ENCODE results near the gene C7orf33.
"Not testable (repeated sequence)": the region's sequence is repeated elsewhere in the genome, so short reads cannot be mapped to it uniquely, and the experiment has no call there.

The C7orf33 gene, protein sequence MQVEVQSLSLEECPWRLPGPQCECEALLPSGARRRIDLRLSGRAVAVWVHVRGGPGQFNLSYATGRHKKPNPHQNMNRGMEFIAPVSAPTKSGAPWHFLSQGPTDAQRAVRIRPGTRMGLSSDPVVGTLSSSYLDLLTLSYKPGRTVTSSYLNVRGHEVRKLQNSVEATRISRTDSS

GRCh38 chr7:148590471-148590870 is at the start of gene C7orf33:
C7orf33 (plus strand) TSS chr7:148590766; CDS start chr7:148590926, 160 bp downstream.
- DNase-seq: no peak

GRCh38 chr7:148541891-148542504 is 48.6 kb upstream of the C7orf33 start:
- no peak for DNase-seq

GRCh38 chr7:148543302-148543701 is 47.3 kb upstream of the C7orf33 start:
- no peak for DNase-seq

DNA sequence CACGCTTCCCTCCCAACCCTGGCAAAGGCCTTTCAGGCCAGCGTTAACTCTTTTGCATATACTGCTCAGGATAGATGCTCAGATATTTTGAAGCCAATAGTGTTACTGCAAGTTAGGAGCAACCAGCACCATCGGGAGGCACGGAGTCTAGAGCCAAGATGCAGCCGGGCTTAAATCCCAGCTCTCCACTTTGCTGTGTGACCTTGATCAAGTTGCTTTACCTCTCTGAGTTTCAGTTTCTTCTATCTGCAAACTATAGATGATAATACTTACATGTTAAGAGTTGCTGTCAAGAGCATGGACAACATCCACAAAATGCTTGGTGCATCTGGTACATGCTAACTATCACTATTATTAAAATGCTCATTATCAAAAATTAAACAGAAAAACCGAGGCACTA is 45.4 kb upstream of the C7orf33 start:
- no peak for DNase-seq

GRCh38 chr7:148545932-148546331 is 44.6 kb upstream of the C7orf33 start:
- DNase-seq: no peak

DNA sequence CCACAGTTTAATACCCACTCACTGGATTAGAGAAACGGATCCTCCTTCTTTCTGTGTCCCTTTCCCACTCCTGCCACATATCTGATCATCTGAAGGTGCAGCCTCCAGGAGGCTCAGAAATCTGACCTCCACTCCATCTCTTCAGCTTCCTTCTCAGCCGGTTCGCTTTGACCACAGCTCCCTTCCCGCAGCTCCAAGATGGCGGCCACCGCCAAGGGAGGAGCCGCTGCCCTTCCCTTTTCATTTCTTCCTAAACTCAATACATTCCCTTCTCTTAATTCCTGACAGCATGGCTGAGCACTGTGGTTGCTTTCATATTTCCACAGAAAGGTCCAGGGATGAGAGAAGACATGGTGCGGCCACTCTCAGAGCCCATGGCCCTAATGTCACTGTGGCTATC is 43.7 kb upstream of the C7orf33 start:
- no peak for DNase-seq

DNA sequence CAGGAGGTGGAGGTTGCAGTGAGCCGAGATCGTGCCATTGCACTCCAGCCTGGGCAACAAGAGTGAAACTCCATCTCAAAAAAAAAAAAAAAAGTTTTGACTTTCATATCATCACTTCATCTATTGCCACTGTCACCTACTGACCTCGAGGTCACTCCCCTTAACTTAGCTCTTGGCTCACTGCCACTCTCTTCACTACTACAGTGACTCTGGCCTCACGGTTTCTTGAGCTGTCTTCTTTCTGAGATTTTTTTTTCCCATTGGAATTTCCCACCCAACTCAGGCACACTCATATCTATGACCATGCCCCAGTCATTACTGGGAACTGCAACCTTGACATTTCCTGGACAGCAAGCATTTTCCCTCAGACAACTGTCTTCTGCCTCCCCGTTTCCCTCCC is 42.6 kb upstream of the C7orf33 start:
- no peak for DNase-seq

- DNase-seq: no peak
These were observed 36.6 kb upstream of the C7orf33 start for GRCh38 chr7:148553979-148554378.

DNA sequence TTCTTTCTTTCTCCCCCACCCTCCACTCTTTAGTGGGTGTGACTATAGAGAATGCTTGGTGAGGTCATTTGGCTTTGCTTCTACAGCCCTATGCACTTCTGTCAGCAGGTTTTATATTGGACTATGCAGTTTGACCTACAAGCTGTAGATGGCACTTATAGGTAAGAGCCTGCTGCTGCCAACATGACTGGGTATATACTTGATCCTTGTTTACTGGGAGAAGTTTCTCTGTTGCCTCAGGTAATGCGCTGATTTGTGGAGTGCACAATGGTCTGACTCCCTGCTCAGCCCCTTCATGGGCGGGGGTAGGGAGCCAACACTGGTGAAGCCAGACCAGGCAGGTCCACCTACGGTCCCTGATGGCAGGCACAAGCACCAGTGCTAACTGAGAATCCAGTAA is 33.7 kb upstream of the C7orf33 start:
- peak; percentile 7 for DNase-seq

- no peak for DNase-seq
These were observed 31.7 kb upstream of the C7orf33 start for GRCh38 chr7:148558914-148559313.

DNA sequence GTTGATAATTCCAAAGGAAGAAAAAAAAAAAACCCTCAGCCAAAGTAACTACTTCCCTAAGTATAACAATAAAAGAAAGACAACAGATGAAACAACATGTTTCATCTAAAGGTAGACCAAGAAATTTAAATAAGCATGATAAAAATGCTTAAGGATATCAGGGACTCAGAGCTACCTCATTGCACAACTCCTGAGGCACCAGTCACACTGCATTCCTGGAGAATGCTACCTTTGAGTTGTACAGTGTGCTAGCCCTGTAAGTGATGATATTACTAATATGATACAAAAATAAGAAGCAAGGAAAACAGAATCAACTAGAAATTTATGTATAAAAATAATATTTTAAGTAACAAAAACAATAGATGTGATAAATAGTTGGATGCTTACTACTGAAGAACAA is 29.5 kb upstream of the C7orf33 start:
- no peak for DNase-seq

- no peak for DNase-seq
These were observed 26.8 kb upstream of the C7orf33 start for GRCh38 chr7:148563583-148564274.

DNA sequence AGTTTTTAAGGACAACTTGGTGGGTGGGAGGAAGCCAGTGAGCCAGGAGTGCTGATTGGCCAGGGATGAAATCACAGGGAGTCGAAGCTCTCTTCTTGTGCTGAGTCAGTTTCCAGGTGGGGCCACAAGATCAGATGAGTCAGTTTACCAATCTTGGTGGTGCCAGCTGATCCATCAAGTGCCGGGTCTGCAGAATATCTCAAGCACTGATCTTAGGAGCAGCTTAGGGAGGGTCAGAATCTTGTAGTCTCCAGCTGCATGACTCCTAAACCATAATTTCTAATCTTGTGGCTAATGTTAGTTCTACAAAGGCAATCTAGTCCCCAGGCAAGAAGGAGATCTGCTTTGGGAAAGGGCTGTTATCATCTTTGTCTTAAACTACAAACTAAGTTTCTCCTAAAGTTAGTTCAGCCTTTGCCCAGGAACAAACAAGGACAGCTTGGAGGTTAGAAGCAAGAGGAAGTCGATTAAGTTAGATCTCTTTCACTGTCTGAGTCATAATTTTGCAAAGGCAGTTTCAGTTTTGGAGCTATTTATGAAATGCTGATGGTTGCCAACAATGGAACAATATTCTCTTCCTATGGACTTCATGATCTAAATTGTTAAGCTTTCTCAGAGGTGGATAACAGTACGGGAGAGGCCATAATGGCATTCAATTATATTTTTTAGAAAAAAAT is 26.2 kb upstream of the C7orf33 start:
- DNase-seq: peak; percentile 51

DNA sequence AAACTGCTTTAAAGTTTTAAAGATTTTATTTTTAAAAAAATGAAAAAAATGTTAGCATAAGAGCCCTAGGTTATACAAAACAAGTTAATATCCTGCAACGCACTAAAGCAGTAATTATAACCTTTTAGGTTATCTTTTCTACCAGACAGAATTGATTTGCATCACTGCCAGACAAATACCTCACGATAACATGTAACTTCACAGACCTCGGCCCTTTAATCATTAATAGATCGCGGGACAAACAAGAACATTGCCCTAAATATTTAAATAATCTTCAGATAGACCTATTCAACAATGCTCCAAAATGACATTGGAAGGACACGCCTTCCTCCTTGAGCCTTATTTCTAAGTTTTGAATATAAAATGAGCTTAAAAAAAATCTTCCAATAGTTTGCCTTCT is 23.8 kb upstream of the C7orf33 start:
- no peak for DNase-seq

DNA sequence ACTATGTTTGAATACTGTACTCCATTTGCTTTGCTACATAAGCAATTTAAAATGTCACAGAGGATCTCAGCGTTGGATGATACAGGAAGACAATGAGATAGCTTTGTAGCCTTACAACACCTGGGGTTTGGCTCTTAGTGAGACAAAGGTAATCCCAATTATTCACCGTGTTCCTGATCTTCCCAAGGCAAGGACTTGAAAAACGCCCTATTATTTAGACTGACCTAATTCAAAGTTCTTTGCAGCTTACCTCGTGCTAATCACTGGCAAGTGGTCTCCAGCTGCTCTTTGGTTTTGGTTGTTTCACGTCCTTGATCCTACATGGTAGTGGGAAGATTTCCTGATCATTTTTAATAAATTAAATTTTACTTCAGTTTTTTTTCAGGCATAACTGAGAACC is 23.0 kb upstream of the C7orf33 start:
- no peak for DNase-seq

- no peak for DNase-seq
These were observed 20.1 kb upstream of the C7orf33 start for GRCh38 chr7:148570510-148570909.

DNA sequence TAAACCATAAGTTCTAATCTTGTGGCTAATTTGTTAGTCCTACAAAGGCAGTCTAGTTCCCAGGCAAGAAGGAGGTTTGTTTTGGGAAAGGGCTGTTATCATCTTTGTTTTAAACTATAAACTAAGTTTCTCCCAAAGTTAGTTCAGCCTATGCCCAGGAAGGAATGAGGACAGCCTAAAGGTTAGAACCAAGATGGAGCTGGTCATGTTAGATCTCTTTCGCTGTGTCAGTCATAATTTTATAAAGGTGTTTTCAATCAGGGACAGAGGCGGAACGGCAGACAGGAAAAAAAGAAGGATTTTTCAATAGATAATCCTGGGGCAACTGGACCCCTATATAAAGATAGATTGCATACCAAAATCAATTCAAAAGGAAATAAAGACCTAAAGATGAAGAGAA is 19.6 kb upstream of the C7orf33 start:
- not testable (repeated sequence) for DNase-seq

GRCh38 chr7:148571381-148571780 is 19.2 kb upstream of the C7orf33 start:
- no peak for DNase-seq

DNA sequence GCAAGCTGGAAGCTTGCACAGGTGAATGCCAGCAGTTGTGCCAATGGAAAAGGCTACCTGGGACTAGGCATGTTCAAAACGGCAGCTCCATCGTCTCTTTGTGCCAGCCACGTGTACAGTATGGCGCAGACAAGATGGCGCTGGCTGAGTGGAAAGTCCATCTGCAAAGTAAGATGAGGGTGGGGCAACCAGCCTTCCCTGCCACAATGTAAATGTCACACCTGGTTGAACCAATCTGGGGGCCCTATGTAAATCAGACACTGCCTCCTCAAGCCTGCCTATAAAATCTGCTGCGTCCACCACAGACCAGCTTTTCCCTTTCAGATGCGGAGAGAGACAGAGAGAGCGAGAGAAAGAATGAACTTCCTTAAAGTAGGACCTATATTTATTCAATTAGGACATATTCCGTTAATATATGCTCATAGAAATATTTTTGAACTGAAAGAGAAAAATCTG is 18.5 kb upstream of the C7orf33 start:
- DNase-seq: no peak

DNA sequence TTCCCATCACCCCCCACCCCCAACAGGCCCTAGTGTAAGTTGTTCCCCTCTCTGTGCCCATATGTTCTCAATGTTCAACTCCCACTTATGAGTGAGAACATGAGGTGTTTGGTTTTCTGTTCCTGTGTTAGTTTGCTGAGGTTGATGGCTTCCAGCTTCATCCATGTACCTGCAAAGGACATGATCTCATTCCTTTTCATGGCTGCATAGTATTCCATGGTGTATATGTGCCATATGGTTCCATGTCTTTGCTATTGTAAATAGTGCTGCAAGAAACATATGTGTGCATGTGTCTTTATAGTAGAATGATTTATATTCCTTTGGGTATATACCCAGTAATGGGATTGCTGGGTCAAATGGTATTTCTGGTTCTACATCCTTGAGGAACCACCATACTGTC is 17.0 kb upstream of the C7orf33 start:
- DNase-seq: not testable (repeated sequence)

DNA sequence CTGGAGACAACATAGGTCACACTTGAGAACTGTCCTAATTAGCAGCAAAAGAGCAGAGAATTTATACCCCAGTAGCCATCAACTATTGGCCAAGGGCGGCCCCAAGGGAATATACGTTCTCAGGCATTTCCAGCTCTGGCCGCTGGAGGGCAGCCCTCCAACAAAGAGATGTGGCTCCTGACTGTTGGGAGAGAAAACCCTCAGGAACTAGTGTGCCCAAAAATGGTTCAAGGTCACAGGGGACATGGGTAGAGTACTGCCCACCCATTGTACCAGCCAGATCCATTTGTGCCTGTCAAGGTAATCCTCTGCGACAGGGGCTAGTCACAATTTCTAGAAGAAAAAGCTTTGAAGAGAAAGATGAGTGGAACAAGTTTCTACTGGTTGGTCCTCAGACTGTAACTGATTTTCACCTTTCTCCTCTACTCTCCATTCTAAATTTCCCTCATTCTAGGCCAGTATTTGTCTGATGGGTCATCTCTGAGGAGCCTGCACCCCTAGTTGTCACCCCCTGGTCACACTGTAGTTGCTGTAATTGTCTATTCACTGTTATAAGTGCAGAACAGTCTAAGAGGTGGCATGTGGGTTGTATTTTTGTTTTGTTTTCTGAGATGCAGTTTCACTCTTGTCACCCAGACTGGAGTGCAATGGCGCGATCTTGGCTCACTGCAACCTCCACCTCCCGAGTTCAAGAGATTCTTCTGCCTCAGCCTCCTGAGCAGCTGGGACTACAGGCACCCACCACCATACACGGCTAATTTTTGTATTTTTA is 14.7 kb upstream of the C7orf33 start:
- peak; percentile 80 for DNase-seq

DNA sequence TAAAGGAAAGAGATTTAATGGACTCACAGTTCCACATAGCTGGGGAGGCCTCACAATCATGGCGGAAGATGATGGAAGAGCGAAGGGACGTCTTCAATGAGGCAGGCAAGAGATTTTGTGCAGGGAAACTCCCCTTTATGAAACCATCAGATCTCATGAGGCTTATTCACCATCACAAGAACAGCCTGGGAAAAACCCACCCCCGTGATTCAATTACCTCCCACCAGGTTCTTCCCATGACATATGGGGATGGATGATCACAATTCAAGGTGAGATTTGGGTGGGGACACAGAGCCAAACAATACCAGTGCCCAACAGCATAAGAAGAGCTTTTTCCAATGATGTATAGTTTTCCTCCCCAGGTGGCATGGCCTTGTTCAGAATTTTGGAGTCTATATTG is 11.2 kb upstream of the C7orf33 start:
- DNase-seq: no peak

GRCh38 chr7:148580446-148580845 is 10.1 kb upstream of the C7orf33 start:
- no peak for DNase-seq

Data from hematopoietic multipotent progenitor cell treated with erythropoietin and hydrocortisone succinate and interleukin-3 and kit ligand, for 6 days (in vitro differentiated cells).